ENCODE results near the gene TFAP2C.

TFAP2C gene

GRCh38 chr20:56688106-56688505 is 59.0 kb downstream of the TFAP2C start:
- Histone ChIP-seq H3K27ac (ENCODE audit: low read depth, low read length, poor library complexity, severe bottlenecking) (no peak overlapping the region), H3K4me1 (ENCODE audit: insufficient read depth, low read length, severe bottlenecking) (no peaks in the 10 kb centered on the region), H3K9me3 (ENCODE audit: low read length) (no peaks in the 10 kb centered on the region), H3K27me3 (ENCODE audit: insufficient read depth, low read length) (no peaks in the 10 kb centered on the region), H4K20me1 (ENCODE audit: insufficient read depth, low read length) (no peaks in the 10 kb centered on the region), H3K9me2 (ENCODE audit: low read depth, low read length) (no peaks in the 10 kb centered on the region), H3F3A (ENCODE audit: insufficient read depth, low read length) (no peaks in the 10 kb centered on the region), H3K4me3 (ENCODE audit: low read depth, low read length, poor library complexity, severe bottlenecking) (no peak overlapping the region), H3K9ac (ENCODE audit: low read length) (no peak overlapping the region), H3K4me2 (ENCODE audit: low read length) (no peak overlapping the region), H2AFZ (ENCODE audit: low read length) (no peak overlapping the region), H3K79me2 (ENCODE audit: insufficient read depth, low read length) (no peaks in the 10 kb centered on the region), H3K36me3 (ENCODE audit: insufficient read depth, low read length) (no peaks in the 10 kb centered on the region)
- TF ChIP-seq EZH2 (IDR thresholded peaks at IDR 0.05; ENCODE audit: borderline replicate concordance, low read length) = no peak

Measured in OCI-LY1 (cell line).